Measurements from ENCODE around the gene DYDC1.

GRCh38 chr10:80289451-80290287 is 66.9 kb downstream of the DYDC1 start, which contains the start of gene MAT1A:
- TF ChIP-seq CTCF (IDR thresholded peaks at IDR 0.05) (no peak), POLR2A (IDR thresholded peaks at IDR 0.05) (no peak), POLR2AphosphoS5 (IDR thresholded peaks at IDR 0.05) (no peak)

All from breast epithelium (tissue), 3 donors.